ENCODE results near the gene HOXA7. TPM values are rescaled to one million over a fixed set of nuclear protein-coding genes. Genes with fewer than 3 reads are reported as not detected.

Gene HOXA7
- total RNA-seq, 1 donor from 2014 or later: not detected

- DNase-seq (ENCODE audit: low spot score): no peak
- intact Hi-C loops (cut with DNase I): no loop called here
Observed at GRCh38 chr7:27116031-27116961, 40.2 kb downstream of the HOXA7 start.

- no peak for DNase-seq (ENCODE audit: low spot score)
- intact Hi-C loops (cut with DNase I): no loop called here
Observed at GRCh38 chr7:27115221-27116026, 41.1 kb downstream of the HOXA7 start.

- DNase-seq (ENCODE audit: low spot score): no peak
- intact Hi-C loops (cut with DNase I): no loop called here
Observed at GRCh38 chr7:27114881-27115220, 41.6 kb downstream of the HOXA7 start.

DNA sequence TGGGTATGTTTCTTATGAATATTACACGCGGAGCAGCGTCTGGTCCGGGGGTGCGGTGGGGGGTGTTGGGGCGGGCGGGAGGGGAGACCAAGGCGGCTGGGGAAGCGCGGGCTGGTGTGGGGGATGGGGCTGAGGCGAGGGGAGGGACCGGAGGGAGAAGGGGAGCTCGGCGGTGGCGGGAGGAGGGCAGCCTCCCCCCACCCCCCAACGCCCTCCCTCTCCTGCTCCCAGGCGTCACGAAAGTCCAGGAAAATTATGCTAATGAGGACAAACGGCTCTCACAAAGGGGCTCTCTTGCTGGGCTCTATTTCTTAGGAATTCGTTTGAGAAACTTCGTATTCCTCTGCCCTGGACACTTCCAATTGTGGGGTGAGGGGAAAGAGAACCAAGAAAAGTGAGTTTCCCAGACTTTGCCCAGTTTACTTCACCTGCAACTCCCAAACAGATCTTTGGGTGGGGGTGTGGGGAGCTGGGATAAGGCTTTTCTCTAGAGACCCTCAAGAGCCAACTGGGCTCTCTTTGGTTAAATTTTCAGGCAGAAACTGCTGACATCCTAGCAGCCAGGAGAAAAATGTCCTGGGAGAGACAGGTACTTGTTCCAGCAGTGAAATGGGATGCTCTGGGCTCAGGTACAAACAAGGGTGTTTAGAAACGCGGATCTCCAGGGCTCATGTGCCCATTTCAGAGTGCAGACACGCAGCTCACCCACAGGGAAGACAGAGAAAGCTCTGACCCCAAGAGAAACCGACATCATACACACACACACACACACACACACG, 42.3 kb downstream of the HOXA7 start:
- no peak for DNase-seq (ENCODE audit: low spot score)
- intact Hi-C loops (cut with DNase I): no loop called here

DNA sequence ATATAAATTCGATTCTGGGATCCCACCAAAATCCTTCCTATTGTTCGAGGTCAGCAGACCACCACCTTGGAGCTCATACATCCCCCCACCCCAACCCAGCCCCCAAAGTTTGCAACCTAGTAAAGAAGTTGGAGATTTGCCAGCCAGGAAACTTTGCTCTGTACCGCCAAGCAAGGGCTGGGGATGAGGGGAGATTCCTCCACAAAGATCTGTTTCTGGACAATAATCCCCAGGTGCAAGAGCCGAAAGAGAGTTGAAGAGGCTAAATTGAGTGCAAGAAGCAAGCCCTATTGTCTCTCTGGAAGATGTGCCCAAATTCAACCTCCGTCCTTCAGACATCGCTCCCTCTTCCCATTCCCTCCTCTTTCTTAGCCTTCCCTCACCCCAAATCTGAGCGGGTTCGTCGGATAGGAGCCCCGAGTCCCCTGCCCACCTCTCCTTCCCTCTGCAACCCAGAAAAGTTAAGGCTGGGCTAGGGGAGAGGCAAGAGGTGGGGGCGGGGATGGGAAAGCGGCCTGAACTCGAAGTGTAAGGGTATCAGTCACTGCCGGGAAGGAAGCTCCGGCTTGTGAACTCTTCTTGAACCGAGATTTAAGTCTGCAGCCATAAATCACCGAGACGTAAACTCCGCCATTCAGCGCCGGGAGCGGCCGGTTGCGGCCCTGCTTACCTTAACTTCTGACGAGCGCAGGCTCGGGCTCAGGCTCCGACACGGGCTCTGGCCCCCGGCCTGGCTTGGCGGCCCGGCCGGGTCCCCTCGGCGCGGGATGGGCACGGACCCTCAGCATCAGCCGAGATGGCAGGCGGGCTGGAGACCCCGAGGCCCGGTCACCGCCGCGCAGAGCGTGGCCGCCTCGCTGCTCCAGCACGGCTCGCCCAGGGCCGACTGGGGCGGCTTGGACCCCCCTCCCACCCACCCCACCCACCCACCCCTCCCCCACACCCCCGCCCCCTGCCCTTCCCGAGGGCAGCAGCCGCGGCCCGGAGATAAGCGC, 43.2 kb downstream of the HOXA7 start:
- DNase-seq (ENCODE audit: low spot score): no peak
- intact Hi-C loops (cut with DNase I): no loop called here

GRCh38 chr7:27112361-27112760, 44.1 kb downstream of the HOXA7 start:
- DNase-seq (ENCODE audit: low spot score): no peak
- intact Hi-C loops (cut with DNase I): no loop called here

GRCh38 chr7:27111751-27112277, 44.7 kb downstream of the HOXA7 start:
- intact Hi-C loops (cut with DNase I): no loop called here
- no peak for DNase-seq (ENCODE audit: low spot score)

DNA sequence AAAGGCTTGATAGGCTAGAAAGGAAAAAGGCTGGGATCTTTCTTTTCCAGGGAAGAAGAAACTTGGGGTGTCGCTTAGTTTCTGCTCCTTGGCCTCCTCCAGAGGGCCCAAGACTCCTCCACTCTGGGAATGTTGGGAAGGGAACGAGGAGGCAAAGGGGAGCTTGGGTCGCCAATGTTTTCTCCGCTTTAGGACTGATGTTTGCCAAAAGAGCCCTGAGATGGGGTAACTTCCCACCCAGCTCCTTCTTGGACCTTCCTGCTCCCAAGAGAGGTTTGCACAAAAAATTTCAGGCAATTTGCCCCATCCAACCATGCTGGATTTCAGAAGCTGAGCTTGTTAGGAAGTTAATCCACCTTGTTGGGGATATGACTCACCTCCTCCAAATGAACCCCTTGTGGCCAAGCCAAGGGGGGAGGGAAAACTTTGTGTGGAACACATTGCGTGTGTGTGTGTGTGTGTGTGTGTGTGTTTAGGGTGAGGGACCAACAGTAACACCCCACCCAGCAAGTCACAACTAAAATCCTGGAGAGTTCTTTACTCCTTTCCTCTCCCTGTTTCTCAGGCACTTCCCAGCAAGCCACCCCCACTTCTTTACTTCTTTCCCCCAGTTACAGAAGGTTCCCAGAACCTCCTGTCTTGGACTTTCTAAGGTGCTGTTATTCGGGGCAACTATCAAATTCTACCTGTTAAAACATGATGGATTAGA, 45.3 kb downstream of the HOXA7 start:
- DNase-seq (ENCODE audit: low spot score): no peak
- intact Hi-C loops (cut with DNase I): no loop called here

- peak; percentile 66 for DNase-seq (ENCODE audit: low spot score)
- intact Hi-C loops (cut with DNase I): no loop called here
Observed at GRCh38 chr7:27110186-27111031, 46.1 kb downstream of the HOXA7 start.

GRCh38 chr7:27109466-27110185, 46.8 kb downstream of the HOXA7 start:
- intact Hi-C loops (cut with DNase I): loop anchor here (10.0 kb wide), 1 partner anchor 905 kb away; the partner anchor contains the start of genes CBX3 and HNRNPA2B1

GRCh38 chr7:27108390-27109127, 47.9 kb downstream of the HOXA7 start:
- intact Hi-C loops (cut with DNase I): loop anchor here (10.0 kb wide), 1 partner anchor 904 kb away; the partner anchor contains the start of genes CBX3 and HNRNPA2B1
- DNase-seq (ENCODE audit: low spot score): peak; percentile 76

More at GRCh38 chr7:27109466-27110185, 46.8 kb downstream of the HOXA7 start:
- DNase-seq (ENCODE audit: low spot score): no peak

DNA sequence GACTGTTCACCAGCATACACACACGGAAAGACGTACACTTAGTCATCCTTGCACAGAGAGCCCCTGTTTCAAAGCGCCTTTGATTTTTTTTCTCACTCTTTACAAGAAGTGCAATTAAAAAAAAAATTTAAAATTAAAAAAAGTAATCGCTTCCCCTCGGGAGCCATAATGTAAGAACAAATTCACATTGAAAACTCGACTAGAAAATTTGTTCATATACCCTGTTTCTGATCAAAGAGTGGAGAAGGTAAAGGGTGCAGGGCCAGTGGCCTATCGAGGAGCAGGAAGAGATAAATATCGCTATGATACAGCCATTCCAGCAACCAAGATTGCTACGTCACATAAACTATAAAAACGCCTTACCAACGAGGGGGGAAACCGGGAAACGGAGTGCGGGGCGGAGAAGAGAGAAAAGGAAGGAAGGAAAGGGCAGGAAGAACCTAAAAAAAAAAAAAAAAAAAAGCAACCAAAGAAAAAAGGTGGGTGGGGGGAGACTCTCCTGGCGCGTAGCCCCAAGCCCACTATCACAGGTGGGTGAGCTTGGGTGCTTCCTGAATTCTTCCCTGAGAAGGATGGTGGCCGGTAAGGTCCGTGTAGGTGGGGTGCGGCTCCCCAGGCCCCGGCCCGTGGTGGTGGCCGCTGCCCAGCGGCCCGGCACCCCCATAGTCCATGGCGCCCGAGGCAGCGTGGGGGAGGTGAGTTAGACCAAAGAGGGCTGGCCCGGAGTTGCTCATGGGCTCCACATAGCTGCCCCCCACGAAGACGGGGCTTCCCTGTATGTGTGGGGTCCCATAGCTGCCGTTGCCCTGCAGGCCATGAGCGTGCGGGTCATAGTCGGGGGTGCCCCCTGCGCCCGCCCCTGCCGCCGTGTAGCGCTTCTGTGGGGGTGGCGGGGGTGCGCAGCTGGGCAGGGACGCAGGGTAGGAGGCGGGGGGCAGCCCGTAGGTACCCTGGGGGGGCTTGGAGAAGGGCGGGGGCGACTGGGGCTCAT, 48.8 kb downstream of the HOXA7 start:
- DNase-seq (ENCODE audit: low spot score): peak; percentile 60
- intact Hi-C loops (cut with DNase I): loop anchor here (10.0 kb wide), 1 partner anchor 903 kb away; the partner anchor contains the start of genes CBX3 and HNRNPA2B1

GRCh38 chr7:27106901-27107240, 49.6 kb downstream of the HOXA7 start:
- DNase-seq (ENCODE audit: low spot score): no peak
- intact Hi-C loops (cut with DNase I): loop anchor here (10.0 kb wide), 1 partner anchor 902 kb away; the partner anchor contains the start of genes CBX3 and HNRNPA2B1
